ENCODE results near the gene RTP1.

The RTP1 gene

GRCh38 chr3:187243933-187244524, 46.7 kb downstream of the RTP1 start:
- DNase-seq, result no peak

- no peak for DNase-seq
These were observed 50.1 kb downstream of the RTP1 start for GRCh38 chr3:187247398-187247797.

Data from activated CD4-positive, alpha-beta T cell treated with anti-CD3 and anti-CD28 coated beads, Interleukin-2, amount 50 U/mL, for 1 hour (primary cell).